ENCODE data around the gene FCF1. TPM values are rescaled to one million over a fixed set of nuclear protein-coding genes. Genes with fewer than 3 reads are reported as not detected.

FCF1 gene
- total RNA-seq, 1 donor from 2014 or later = 40.7 TPM

GRCh38 chr14:74691456-74691855 is 21.5 kb upstream of the FCF1 start:
- intact Hi-C loops (cut with DNase I) = no loop called here
- no peak for TF ChIP-seq CTCF (IDR thresholded peaks at IDR 0.05)
- no peak for DNase-seq
- Histone ChIP-seq H3K36me3 (peaks cover 45% of the 10 kb centered on the region), H3K9me3 (no peaks in the 10 kb centered on the region), H3K4me1 (peaks cover 11% of the 10 kb centered on the region), H3K27me3 (no peaks in the 10 kb centered on the region), H3K4me3 (no peak overlapping the region), H3K27ac (no peak overlapping the region)
- ATAC-seq = no peak

- no peak overlapping the region for H3K27ac ChIP-seq
- no peak for ATAC-seq
- H3K9me3 ChIP-seq = no peaks in the 10 kb centered on the region
- H3K27me3 ChIP-seq = no peaks in the 10 kb centered on the region
- H3K4me1 ChIP-seq = peaks cover 11% of the 10 kb centered on the region
- intact Hi-C loops (cut with DNase I) = no loop called here
- no peak overlapping the region for H3K4me3 ChIP-seq
- no peak for DNase-seq
- no peak for TF ChIP-seq CTCF (IDR thresholded peaks at IDR 0.05)
- H3K36me3 ChIP-seq = peaks cover 29% of the 10 kb centered on the region
These were observed 19.8 kb upstream of the FCF1 start for GRCh38 chr14:74693191-74693590.

GRCh38 chr14:74695406-74695805 is 17.5 kb upstream of the FCF1 start:
- Histone ChIP-seq H3K36me3 (peaks cover 18% of the 10 kb centered on the region), H3K9me3 (no peaks in the 10 kb centered on the region), H3K27ac (no peak overlapping the region), H3K4me3 (no peak overlapping the region), H3K27me3 (no peaks in the 10 kb centered on the region), H3K4me1 (peaks cover 11% of the 10 kb centered on the region)
- TF ChIP-seq CTCF (IDR thresholded peaks at IDR 0.05) = no peak
- intact Hi-C loops (cut with DNase I) = no loop called here
- DNase-seq (no peak), ATAC-seq (no peak)

- no peak overlapping the region for H3K4me3 ChIP-seq
- intact Hi-C loops (cut with DNase I) = no loop called here
- no peak for TF ChIP-seq CTCF (IDR thresholded peaks at IDR 0.05)
These were observed 15.9 kb upstream of the FCF1 start for GRCh38 chr14:74697011-74697410.

GRCh38 chr14:74697543-74697942 is 15.4 kb upstream of the FCF1 start:
- Histone ChIP-seq H3K4me3 (no peak overlapping the region), H3K27ac (no peak overlapping the region), H3K4me1 (peaks cover 6% of the 10 kb centered on the region), H3K9me3 (no peaks in the 10 kb centered on the region), H3K36me3 (no peaks in the 10 kb centered on the region), H3K27me3 (no peaks in the 10 kb centered on the region)
- no peak for DNase-seq
- intact Hi-C loops (cut with DNase I) = no loop called here
- peak; percentile 53 for ATAC-seq
- TF ChIP-seq CTCF (IDR thresholded peaks at IDR 0.05) = no peak

More at GRCh38 chr14:74697011-74697410, 15.9 kb upstream of the FCF1 start:
- no peak overlapping the region for H3K27ac ChIP-seq
- H3K27me3 ChIP-seq = no peaks in the 10 kb centered on the region
- peaks cover 3% of the 10 kb centered on the region for H3K36me3 ChIP-seq
- peaks cover 11% of the 10 kb centered on the region for H3K4me1 ChIP-seq
- DNase-seq (no peak), ATAC-seq (no peak)
- H3K9me3 ChIP-seq = no peaks in the 10 kb centered on the region

GRCh38 chr14:74697976-74698375 is 15.0 kb upstream of the FCF1 start:
- Histone ChIP-seq H3K27ac (no peak overlapping the region), H3K36me3 (no peaks in the 10 kb centered on the region), H3K27me3 (no peaks in the 10 kb centered on the region), H3K4me3 (no peak overlapping the region), H3K9me3 (no peaks in the 10 kb centered on the region), H3K4me1 (peaks cover 2% of the 10 kb centered on the region)
- ATAC-seq (no peak), DNase-seq (no peak)
- intact Hi-C loops (cut with DNase I) = no loop called here
- TF ChIP-seq CTCF (IDR thresholded peaks at IDR 0.05) = no peak
